Brain pericyte (primary cell): Measurements from ENCODE around the gene CD180.
A peak's percentile ranks its signal among the peaks of the same experiment; 100 is the strongest.

Source experiments
- DNase-seq: peaks from one replicate; pipeline ENCODE4 v3.0.0-alpha.2; 2012; ENCODE audit warnings: low read depth, low spot score

Gene CD180

DNA sequence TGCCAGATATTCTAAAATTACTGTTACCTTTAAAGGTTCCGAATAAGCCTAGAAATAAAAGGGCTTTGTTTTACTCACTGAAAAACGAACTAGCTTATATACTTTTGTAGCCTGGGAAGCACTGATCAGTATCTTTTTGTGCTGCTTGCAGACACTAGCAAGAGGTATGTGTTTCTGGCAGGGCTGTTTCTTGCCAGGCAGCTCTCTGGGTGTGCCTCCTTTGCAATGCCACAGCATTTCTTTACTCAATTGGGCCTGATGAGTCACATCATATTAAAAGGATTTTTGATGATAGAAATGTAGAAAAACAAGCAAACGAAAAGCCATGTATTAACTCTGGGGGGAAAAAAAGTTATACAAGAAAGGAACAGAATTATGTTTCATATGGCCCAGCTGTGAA, 35.6 kb downstream of the CD180 start:
- no peak for DNase-seq

DNA sequence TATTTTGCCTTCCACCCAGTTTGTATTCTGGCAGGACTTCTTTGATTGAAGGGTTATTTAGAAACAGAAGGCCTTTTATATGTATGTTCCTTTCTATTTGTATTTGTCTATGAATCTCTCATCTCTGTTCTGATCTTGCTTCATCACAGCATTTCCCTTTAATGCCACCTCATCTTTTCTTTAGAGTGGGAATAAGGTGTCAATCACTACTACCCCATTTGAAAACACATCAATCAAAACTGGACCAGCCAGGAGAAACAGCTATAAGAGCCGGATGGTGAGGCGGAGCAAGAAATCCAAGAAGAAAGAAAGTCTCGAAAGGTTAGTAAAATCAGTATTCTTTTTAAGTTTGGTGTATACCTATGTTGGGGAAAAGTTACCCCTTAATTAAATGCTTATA, 36.3 kb downstream of the CD180 start:
- DNase-seq = no peak

- DNase-seq = no peak
Observed at GRCh38 chr5:67156976-67157583, 39.5 kb downstream of the CD180 start.

DNA sequence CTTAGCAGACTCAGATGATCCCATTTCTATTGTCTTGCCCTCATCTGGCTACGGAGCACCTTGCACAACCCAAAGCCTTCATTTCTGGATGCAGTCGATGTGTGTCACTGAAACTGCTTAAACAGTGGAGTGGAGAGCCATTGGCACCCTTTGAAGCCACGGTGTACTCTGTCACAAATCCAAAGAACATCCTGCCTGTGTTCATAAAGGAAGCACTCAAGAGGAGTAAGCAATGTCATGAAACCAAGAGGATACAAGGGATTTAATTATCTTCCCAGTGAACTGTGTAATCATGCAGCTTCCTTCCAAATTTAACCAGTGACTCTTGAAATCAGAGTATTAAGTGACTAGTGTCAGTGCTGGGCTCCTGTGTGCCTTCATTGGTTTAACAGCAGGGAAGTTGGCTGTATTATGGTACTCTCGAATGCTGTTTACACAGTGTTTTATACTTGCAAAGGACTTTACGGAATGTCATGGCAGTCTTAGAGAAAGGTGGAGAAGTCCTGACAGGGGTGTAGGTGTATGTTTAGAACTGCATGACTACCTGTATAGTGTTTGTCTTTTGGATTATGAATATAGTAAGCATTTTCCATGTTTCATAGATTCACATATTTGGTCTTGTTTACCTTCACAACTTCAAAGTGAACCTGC, 41.9 kb downstream of the CD180 start:
- no peak for DNase-seq

DNA sequence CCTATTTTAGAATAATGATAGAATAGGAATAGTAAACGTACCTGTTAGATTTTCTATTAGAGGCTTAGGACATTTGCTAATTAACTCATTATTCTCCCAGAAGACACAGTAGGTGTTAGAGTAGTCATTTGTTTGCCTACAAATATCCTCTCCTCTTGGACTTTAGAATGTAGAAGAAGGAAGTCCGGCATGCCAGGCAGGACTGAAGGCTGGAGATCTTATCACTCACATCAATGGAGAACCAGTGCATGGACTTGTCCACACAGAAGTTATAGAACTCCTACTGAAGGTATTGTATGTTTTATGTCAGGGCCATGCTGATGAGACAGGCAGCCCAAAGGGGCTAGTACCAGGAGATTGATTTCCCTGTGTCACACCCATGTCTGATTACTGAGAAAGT, 43.3 kb downstream of the CD180 start:
- no peak for DNase-seq

DNA sequence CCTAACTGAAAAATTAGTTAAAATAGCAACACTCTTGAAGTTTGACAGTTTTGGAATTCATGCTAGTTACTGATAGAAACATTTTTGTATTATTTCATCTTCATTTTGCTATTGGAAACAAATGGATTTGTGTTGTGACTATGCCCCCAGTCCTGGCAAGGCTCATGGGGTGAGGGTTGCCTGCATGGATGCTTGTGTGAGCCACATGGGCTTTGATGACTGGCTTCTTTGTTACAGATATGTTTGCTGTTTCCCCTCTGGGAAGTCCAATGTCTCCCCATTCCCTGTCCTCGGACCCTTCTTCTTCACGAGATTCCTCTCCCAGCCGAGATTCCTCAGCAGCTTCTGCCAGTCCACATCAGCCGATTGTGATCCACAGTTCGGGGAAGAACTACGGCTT, 44.2 kb downstream of the CD180 start:
- DNase-seq = no peak

DNA sequence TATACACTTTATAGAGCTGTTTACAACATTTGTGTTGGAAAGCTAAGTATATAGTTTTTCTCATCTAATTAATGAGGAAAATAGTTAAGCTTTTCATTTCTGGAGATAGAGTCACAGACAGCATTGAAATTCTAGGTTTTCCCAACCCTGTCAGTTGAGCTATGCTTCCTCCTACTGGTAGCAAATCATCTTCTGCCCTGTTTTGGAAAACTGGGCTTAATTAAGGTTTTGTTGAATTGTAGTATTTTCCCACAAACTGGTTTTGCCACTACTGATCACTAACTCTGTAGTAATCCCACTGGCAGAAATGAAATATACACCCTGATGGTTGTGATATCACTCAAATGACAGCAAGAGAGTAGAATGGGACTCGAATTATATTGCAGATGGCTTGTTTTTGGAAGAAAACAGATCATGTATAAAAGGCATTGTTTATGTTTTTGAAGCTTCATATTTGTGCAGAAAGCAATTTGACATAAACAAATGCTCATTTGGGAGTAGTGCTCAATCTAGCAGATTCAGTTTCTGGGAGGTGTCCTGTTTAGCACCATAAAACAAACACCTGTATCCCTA, 46.6 kb downstream of the CD180 start:
- no peak for DNase-seq

GRCh38 chr5:67149057-67149950, 47.3 kb downstream of the CD180 start:
- no peak for DNase-seq

- DNase-seq = peak; percentile 8
Observed at GRCh38 chr5:67147760-67148159, 48.8 kb downstream of the CD180 start.

GRCh38 chr5:67146981-67147380, 49.6 kb downstream of the CD180 start:
- DNase-seq = no peak

DNA sequence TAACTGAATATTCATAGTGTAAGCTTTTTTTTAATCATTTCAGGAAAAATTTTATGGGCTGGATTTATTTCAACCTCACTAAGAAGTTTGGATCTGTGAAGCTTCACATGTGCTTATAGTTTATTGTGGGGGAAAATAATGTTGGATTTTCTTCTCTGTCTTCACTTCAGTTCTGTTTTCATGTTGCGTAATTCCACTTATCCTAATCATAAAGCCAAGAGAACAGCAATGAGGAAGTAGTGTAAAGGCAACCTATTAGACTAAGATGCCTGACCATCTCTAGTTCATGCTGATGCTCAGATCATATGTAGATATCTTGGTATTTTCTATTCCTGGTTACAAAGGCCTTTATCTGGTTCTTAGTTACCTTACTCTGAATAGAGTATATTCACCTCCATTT, 50.0 kb downstream of the CD180 start:
- DNase-seq = no peak

GRCh38 chr5:67144183-67144639, 52.4 kb downstream of the CD180 start:
- no peak for DNase-seq

- no peak for DNase-seq
Observed at GRCh38 chr5:67143549-67143948, 53.0 kb downstream of the CD180 start.

DNA sequence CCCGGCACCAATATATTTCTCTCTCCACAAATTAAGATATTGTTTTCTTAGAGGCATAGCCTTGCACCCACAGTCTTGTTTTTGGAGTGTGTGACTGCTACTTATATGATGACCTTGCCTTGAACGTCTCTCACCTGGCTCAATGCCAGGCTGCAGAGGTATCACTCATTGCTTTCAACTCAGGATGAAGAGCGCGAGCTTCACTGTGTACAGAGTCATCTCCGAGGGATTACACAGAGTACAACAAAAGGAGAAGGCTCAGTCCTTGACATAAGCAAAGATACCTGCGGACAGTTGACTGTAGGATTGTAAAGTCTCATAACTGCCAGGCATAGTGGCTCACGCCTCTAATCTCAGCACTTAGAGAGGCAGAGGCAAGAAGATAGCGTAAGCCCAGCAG, 53.8 kb downstream of the CD180 start:
- no peak for DNase-seq

- no peak for DNase-seq
Observed at GRCh38 chr5:67141644-67142043, 55.0 kb downstream of the CD180 start.

- no peak for DNase-seq
Observed at GRCh38 chr5:67140413-67140812, 56.2 kb downstream of the CD180 start.

DNA sequence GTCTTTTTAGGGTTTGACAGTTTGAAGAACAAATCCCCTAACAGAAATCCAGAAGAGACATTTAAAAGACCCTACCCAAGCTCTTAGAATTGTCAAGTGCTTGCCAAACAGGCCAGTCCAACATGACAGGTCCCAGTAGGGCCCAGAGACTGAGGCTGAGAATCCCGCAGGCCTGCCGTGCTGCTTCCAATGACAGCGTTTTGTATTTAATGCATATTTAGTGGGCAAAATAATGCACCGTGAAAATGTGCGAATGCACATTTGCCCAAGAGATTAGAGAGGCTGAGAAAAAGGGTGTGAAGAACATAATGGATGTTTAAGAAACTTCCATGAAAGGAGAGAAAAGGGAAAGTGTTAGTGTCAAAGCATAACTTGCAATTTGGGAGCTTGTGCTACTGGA, 57.6 kb downstream of the CD180 start:
- DNase-seq = no peak

DNA sequence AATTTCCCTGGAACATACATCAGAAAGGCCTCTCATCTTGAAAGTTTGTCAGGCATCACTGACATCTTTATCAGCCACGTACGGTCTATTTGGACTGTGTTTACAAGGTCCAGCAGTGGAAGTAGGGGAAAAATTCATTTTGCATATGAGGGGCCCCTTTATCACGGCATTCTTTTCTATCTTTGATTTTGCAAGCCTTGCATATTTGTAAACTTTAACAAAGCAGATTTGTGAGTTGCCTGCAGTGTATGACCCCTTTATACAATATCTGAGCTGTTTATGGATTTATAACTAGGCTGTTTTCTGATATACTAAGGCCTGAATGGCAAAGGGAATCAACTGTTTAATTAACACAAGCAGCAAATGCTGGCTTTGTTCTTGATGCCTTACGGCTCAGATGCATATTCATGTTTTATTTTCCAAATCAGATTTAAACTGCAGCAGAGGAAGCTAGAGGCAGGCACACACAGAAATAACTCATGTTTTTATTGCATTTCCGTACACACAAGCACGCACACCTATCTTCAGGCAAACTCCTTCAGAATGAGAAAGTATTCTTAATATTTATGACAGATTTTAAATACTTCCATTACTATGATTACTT, 61.1 kb downstream of the CD180 start:
- DNase-seq = no peak

- DNase-seq = no peak
Observed at GRCh38 chr5:67133776-67134175, 62.8 kb downstream of the CD180 start.

DNA sequence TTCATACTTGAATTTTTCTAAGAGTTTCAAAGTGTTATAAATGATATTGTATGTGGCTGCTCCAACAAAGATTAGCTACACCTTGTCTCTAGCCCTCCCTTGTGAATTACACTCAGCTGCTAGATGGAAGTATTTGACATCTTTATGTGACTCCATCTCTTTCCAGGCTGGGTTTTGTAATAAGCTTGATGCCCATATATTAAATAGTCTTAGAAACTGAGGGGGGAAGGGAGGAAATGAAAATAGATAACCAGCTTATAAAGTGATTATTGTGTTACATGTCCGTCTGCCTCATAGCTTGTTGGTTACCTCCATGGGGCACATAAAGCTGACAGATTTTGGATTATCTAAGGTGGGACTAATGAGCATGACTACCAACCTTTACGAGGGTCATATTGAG, 63.4 kb downstream of the CD180 start:
- DNase-seq = no peak

DNA sequence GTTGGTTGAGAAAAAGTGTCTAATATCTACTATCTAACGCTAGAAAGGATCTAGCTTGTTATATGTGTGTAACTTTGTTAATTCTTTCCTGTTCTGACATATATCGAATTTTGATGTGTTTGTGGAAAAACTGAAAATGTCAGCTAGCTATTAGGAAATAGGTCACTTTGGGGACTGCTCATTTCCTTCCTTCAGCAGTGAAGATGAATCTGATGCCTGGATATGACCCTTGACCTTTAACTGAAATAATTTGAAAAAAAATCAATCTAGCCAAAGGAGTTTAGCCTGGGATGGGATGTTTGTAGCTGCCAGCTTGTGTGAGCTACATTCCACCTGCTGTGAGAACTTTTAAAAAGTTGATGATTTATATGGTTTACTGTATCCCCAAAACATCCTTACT, 66.8 kb downstream of the CD180 start:
- no peak for DNase-seq
